ENCODE results near the gene AKAP6.

Gene AKAP6

GRCh38 chr14:32417956-32418552 lies 89.0 kb downstream of the AKAP6 start:
- Histone ChIP-seq H3F3A (ENCODE audit: control insufficient read depth, insufficient read depth) (no peaks in the 10 kb centered on the region), H3K9me3 (ENCODE audit: control insufficient read depth, insufficient read depth, low read length) (no peaks in the 10 kb centered on the region), H3K27ac (ENCODE audit: low read depth, low read length) (no peak overlapping the region), H4K20me1 (ENCODE audit: control insufficient read depth, insufficient read depth, low read depth, low read length) (no peaks in the 10 kb centered on the region), H3K36me3 (ENCODE audit: control insufficient read depth, low read length) (no peaks in the 10 kb centered on the region), H3K4me3 (ENCODE audit: low read length) (no peak overlapping the region), H3K79me2 (ENCODE audit: control insufficient read depth, low read length) (no peaks in the 10 kb centered on the region), H3K9me2 (replicated peaks; ENCODE audit: control insufficient read depth, low read length) (no peaks in the 10 kb centered on the region), H3K27me3 (ENCODE audit: control insufficient read depth, low read length) (no peaks in the 10 kb centered on the region), H3K4me2 (ENCODE audit: low read length) (no peak overlapping the region), H3K4me1 (ENCODE audit: control insufficient read depth, low read length) (no peaks in the 10 kb centered on the region)
- TF ChIP-seq EZH2phosphoT487 (IDR thresholded peaks at IDR 0.05; ENCODE audit: borderline replicate concordance, low read length) (no peak), CTCF (IDR thresholded peaks at IDR 0.05; ENCODE audit: low read depth, low read length, poor library complexity, severe bottlenecking) (no peak)

DNA sequence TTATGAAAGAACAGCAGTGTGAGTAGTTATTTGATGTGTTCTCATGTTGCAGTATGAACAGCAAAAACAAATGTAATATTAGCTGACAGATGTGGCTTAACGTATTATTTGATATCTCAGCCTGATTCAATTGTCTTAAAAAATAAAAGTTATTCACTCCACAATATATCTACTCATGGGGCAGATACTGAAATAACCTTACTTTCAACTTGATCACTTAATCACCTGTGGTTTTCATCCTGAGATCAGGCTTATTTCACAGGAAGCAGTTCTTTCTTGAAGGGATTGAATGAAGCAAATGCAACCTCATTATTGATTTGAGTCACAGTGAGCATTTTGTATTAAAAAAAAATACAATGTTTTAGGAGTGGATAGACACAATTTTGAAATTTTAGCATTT lies 90.3 kb downstream of the AKAP6 start:
- H3K9me2 ChIP-seq (replicated peaks; ENCODE audit: control insufficient read depth, low read length) = no peaks in the 10 kb centered on the region
- no peaks in the 10 kb centered on the region for H3K27me3 ChIP-seq (ENCODE audit: control insufficient read depth, low read length)
- no peaks in the 10 kb centered on the region for H3F3A ChIP-seq (ENCODE audit: control insufficient read depth, insufficient read depth)
- TF ChIP-seq EZH2phosphoT487 (IDR thresholded peaks at IDR 0.05; ENCODE audit: borderline replicate concordance, low read length) (no peak), CTCF (IDR thresholded peaks at IDR 0.05; ENCODE audit: low read depth, low read length, poor library complexity, severe bottlenecking) (no peak)
- H3K4me2 ChIP-seq (ENCODE audit: low read length) = no peak overlapping the region
- no peaks in the 10 kb centered on the region for H3K36me3 ChIP-seq (ENCODE audit: control insufficient read depth, low read length)
- no peak overlapping the region for H3K4me3 ChIP-seq (ENCODE audit: low read length)
- H3K27ac ChIP-seq (ENCODE audit: low read depth, low read length) = no peak overlapping the region
- H3K4me1 ChIP-seq (ENCODE audit: control insufficient read depth, low read length) = no peaks in the 10 kb centered on the region
- no peaks in the 10 kb centered on the region for H3K9me3 ChIP-seq (ENCODE audit: control insufficient read depth, insufficient read depth, low read length)
- H4K20me1 ChIP-seq (ENCODE audit: control insufficient read depth, insufficient read depth, low read depth, low read length) = no peaks in the 10 kb centered on the region
- H3K79me2 ChIP-seq (ENCODE audit: control insufficient read depth, low read length) = no peaks in the 10 kb centered on the region

DNA sequence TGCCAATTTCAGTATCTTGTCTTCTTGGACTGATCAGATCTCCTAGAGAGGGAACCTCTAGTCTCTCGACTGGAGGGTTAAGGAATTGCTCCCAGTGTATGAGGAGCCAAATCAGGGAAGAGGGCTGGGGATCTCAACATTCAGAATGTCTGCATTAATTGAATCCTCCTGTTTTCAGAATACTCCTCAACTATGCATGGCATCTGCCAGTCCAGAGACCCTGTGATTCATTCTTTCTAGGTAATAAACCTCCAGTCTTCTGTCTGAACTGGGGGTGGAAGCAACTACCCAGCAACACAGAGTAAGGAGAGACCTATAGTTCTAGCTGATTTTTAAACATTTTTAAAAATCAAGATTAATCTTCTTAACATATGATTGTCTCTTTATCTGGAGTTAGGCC lies 92.7 kb downstream of the AKAP6 start:
- H3K27me3 ChIP-seq (ENCODE audit: control insufficient read depth, low read length) = no peaks in the 10 kb centered on the region
- no peaks in the 10 kb centered on the region for H3F3A ChIP-seq (ENCODE audit: control insufficient read depth, insufficient read depth)
- no peaks in the 10 kb centered on the region for H3K36me3 ChIP-seq (ENCODE audit: control insufficient read depth, low read length)
- no peaks in the 10 kb centered on the region for H3K79me2 ChIP-seq (ENCODE audit: control insufficient read depth, low read length)
- H3K27ac ChIP-seq (ENCODE audit: low read depth, low read length) = no peak overlapping the region
- no peaks in the 10 kb centered on the region for H3K9me2 ChIP-seq (replicated peaks; ENCODE audit: control insufficient read depth, low read length)
- no peaks in the 10 kb centered on the region for H3K4me1 ChIP-seq (ENCODE audit: control insufficient read depth, low read length)
- no peak for TF ChIP-seq CTCF (IDR thresholded peaks at IDR 0.05; ENCODE audit: low read depth, low read length, poor library complexity, severe bottlenecking)
- no peak for TF ChIP-seq EZH2phosphoT487 (IDR thresholded peaks at IDR 0.05; ENCODE audit: borderline replicate concordance, low read length)
- no peaks in the 10 kb centered on the region for H3K9me3 ChIP-seq (ENCODE audit: control insufficient read depth, insufficient read depth, low read length)
- no peak overlapping the region for H3K4me3 ChIP-seq (ENCODE audit: low read length)
- no peaks in the 10 kb centered on the region for H4K20me1 ChIP-seq (ENCODE audit: control insufficient read depth, insufficient read depth, low read depth, low read length)
- no peak overlapping the region for H3K4me2 ChIP-seq (ENCODE audit: low read length)
